DMS79 (cell line): ENCODE data around the gene CSF2.

ENCODE experiments used
- DNase-seq: peaks from one replicate; lab custom pipeline; 2025; lab: John Stamatoyannopoulos, UW

CSF2 gene

GRCh38 chr5:132073231-132074013, at the start of gene CSF2:
CSF2 (plus strand) TSS chr5:132073789; CDS start chr5:132073824, 35 bp downstream.
- DNase-seq, result no peak

- DNase-seq, result no peak
Measured at GRCh38 chr5:132024117-132024435, 49.5 kb upstream of the CSF2 start.

DNA sequence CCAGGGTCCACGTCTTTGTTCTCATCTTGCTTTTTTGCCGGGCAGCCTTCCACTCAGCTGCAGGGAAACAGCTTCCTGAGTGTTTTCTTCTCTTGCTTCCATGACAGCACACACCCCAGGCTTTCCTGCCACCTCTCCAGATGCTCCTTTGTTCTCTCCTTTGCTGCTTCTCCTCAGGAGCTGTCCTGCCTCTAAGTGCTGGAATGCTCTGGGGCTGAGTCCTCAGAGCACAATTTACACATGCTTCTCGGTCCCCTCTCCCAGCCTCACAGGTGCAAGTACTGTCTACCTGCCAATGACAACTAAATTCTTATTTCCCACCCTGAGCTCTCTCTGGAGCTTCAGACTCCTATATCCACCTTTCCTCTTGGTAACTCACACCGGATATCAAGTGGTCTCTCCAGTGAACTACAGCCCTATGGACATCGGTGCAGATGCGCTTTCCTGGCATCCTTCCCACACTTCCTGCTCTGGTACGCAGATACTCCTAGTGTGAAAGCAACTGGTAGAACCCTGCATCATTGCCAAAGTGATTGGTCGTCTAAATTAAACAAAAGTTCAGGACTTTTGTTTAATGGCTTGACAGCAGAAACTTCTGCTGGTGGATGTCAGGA, 48.7 kb upstream of the CSF2 start:
- DNase-seq, result no peak

DNA sequence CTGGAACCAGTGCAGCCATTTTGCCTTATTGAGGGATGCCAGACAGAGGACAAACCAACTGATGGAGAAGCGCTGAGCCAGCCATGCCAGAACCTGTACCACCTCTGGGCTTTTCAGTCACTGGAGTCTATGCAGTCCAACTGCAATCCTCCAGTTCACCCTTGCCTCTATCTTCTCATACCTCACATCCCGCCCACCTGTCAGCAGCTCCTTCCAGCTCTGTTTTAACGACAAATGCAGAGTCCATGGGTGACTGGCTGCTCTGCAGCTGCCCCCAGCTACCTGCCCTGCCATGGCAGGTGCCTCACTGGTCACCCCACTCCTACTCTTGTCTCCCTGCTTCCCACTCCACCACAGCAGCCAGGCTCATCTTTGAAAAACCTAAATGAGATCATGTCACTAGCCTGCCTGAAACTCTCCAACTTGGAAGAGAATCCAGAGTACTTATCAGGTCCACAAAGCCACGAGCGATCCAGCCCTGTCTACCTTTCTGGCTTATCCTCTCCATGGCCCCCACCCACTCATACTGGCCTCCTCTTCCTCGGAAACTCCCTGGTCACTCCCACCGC, 48.1 kb upstream of the CSF2 start:
- DNase-seq, result no peak

DNA sequence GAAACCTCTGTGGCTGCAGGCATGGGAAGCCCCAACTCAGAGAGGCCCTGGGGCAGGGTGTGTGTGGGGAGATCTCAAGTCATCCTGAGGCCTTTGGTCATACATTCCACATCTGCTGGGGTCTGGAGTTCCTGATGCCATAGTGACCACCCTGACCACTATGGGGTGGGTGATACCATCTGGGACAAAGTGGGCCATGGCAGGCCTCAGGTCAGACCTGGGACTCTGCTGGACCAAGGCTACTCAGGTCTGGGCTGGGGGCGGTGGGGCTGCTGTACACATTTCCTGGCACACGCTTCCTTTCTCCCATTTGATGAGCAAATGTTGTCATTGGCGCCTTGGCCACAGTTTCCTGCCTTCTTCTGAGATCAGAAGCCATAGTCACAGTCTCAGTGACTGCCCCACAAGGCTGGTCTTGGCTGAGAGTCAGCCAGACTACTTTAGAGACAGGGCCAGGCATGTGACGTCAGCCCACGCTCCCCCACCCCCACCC, 47.0 kb upstream of the CSF2 start:
- DNase-seq, result no peak

- no peak for DNase-seq
Measured at GRCh38 chr5:132027027-132027426, 46.6 kb upstream of the CSF2 start.

DNA sequence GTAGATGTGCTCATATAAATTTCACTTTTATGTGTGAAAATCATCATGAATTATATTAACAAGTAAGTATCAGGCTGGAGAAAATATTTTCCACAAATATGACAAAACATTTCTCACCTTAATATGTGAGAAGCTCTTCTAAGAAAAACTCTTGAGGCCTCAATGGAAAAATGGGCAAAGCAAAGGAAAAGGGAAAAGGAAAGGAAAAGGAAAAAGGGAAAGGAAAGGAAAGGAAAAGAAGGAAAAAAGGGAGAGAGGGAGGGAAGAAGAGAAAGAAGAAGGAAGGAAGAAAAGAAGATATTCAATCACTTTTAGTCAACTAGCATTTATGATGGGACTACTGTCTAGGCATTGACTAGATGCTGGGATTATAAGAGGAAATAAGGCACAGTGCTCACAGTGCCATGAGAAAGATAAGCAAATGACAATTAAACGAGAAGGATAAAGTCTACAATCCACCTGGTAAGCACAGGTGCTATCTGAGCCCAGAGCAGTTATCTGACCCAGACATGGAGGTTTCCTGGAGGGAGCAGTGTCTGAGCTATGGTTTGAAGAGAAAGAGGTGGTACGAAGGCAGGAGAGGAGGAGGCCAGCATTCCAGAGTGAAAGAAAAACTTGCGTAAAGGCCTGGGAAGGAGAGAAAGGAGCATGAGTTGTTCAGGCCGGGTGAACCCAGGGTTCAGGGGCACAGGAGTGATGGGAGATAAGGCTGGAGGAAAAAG, 43.8 kb upstream of the CSF2 start:
- DNase-seq, result no peak

- no peak for DNase-seq
Measured at GRCh38 chr5:132030610-132031009, 43.0 kb upstream of the CSF2 start.

DNA sequence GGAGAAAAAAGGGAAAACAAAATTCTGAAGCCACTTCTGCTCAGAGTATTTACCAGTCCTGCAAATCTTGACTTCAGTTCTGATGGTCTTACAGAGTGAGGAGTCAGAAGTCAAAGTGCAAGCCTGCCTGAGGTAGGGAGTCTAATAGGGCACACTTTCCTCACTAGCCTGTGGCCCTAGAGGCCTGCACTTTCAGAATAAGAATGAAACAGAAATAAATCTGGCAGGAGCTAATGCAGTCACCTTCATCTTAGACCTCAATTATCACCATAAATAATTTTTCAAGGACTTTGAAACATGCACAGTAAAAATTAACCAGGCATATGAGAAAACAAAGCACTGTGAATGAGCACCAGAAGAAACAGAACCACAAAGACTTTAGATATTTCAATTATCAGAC, 41.4 kb upstream of the CSF2 start:
- DNase-seq, result no peak

DNA sequence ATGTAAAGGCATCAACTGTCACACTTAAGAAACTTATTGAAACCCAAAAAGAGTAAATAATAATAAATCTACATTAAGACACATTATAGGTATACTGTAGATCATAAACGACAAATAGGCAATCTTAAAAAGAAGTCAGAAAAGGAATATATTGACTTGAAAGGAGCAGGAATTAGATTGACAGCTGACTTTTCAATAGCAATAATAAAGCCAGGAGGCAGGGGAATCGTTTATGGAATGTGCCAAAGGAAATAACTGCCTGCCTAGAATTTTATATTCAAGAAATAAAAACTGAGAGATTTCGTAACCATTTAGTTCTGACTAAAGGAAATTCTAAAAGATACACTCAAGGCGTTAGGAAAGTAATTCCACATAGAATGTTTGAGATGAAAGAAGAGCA, 40.5 kb upstream of the CSF2 start:
- no peak for DNase-seq

GRCh38 chr5:132037353-132037752, 36.2 kb upstream of the CSF2 start:
- no peak for DNase-seq

GRCh38 chr5:132044207-132044606, 29.4 kb upstream of the CSF2 start:
- DNase-seq, result no peak

DNA sequence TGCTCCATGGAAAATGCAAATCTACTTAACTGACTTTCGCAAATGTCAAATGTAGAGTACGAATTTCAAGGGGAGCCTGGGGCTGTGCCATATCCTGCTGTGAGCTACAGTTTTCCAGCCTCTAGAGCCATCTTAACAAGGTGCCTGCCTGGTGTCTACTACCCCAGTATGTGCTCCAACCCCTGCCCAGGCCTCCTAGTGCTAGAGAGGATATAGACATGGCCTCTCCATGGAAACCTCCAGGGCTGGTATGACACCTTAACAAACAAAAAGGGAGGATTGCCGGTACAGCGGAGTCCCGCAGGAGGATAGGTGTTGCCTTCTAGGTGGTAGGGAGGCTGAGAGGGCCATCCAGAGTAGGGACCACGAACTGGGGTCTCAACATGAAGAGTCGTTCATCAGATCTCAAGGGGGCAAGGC, 26.7 kb upstream of the CSF2 start:
- DNase-seq, result no peak

GRCh38 chr5:132049093-132049492, 24.5 kb upstream of the CSF2 start:
- no peak for DNase-seq

GRCh38 chr5:132049559-132049958, 24.0 kb upstream of the CSF2 start:
- DNase-seq, result no peak

DNA sequence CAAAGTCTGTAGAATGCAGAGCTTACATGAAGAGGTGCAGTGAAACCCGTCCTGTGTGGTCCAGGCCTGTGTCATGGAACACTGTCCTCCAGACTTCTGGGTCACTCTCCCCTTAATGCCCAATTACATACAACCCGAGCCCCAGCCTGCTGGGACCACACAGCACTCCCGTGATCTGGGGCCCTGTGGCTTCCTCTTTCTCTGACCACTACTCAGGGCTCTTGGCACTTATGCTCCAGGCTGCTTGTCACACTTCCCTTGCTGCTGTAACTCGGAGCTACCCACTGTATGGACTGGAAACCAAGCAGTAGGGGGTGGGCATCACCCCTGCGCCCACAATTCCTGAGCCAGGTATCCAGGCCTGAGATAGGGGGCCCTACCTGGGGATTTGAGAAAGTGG, 23.5 kb upstream of the CSF2 start:
- no peak for DNase-seq

- DNase-seq, result no peak
Measured at GRCh38 chr5:132050661-132051552, 22.7 kb upstream of the CSF2 start.

GRCh38 chr5:132052520-132052919, 21.1 kb upstream of the CSF2 start:
- no peak for DNase-seq

DNA sequence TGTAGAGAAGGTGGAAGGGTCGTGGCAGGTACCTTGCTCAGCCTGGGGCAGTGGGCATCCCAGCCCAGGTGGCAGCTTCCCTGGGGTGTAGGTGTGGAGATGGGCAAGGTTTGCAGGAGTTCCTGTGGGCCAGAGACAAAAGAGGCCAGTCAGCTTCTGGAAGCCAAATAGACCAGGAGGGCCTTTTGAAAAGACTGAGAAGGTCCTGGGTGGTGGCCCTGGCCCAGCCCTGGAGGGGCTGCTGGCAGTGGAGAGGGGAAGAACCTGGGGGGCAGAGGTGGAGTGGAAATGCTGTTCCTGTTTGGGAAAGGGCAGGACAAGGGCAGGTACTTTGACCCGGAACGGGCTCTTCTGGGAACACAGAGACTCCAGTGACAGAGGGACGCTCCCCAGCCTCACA, 20.1 kb upstream of the CSF2 start:
- no peak for DNase-seq

DNA sequence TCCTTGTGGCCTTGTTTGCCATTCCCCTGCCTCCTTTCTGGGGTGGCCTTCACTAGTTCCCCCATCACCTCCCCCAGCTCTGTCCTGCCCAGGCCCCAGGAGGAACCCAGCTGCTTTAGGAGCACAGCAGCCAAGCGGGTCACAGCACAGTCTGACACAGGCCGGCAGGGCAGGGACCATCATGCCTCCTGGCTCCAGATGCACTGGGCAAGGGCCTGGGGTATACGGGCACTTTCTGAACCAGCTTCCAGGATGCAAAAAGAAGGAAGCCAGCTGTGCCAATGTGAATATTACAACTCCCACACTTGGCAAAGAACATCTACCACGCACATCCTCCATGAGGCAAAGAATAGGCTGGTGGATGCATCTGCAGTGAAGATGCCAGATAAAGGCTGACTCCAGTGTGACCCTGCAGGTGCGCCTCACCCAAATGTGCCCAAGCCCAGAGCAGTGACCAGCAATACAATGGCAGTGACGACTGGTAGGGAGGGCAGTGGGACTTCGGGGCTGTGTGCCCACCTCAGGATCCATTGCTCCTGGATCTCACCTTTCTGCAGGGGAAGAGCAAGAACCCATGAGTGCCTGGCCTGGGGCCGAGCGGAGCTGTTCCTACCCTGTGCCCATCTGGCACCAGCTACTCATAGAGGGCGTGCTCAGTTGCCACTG, 19.4 kb upstream of the CSF2 start:
- DNase-seq, result no peak
